Panc1 (cell line): Measurements from ENCODE around the gene DCAF8. TPM values are rescaled to one million over a fixed set of nuclear protein-coding genes. Genes with fewer than 3 reads are reported as not detected.

Experiments
- ATAC-seq: fragments of 200-7000 bp; cut with Tn5 transposase; 2 replicates; pipeline ENCODE4 v1.9.1; 2020; ENCODE audit warnings: mild to moderate bottlenecking, moderate library complexity
- BruUV-seq: library from RNA; stranded (reverse); fragments of 400-500 nt; replicated peaks from 2 replicates; lab custom pipeline; 2021; lab: Mats Ljungman, UMichigan
- CTCF ChIA-PET: fragments of 300-600 bp; sonication (Branson Sonifier 250); formaldehyde crosslinking; loops from one replicate; lab custom pipeline; 2022; ENCODE audit warnings: antibody characterized with exemption; lab: Charles Lee
- POLR2A ChIA-PET: fragments of 300-600 bp; sonication (Branson Sonifier 250); formaldehyde crosslinking; loops from one replicate; lab custom pipeline; 2022; ENCODE audit warnings: antibody characterized with exemption; lab: Charles Lee
- DNase-seq: peaks from one replicate; pipeline ENCODE4 v3.0.0-alpha.2; 2010; ENCODE audit warnings: low read depth, low spot score
- H3K27ac ChIP-seq: 2 replicates; pipeline ENCODE4 v1.5.1; 2011; ENCODE audit warnings: mild to moderate bottlenecking, low read length, inconsistent platforms
- H3K27me3 ChIP-seq: fragments of 200-500 bp; sonication (Bioruptor generic); 2 replicates; pipeline ENCODE4 v1.6.0; 2014; ENCODE audit warnings: low read length, inconsistent platforms; ENCODE audit not compliant: control insufficient read depth, insufficient read depth
- H3K36me3 ChIP-seq: fragments of 200-500 bp; sonication (Bioruptor generic); 2 replicates; pipeline ENCODE4 v1.5.1; 2014; ENCODE audit warnings: inconsistent platforms, mild to moderate bottlenecking, low read length, moderate library complexity; ENCODE audit not compliant: control insufficient read depth, insufficient read depth
- H3K4me1 ChIP-seq: 2 replicates; pipeline ENCODE4 v1.5.1; 2011; ENCODE audit warnings: inconsistent platforms, mild to moderate bottlenecking, low read length, moderate library complexity; ENCODE audit not compliant: control insufficient read depth, insufficient read depth
- H3K4me3 ChIP-seq, 2 experiments: 2 replicates each; pipeline ENCODE4 v1.5.1; 2011 to 2012; ENCODE audit warnings: low read depth in 2 of 2, low read length in 2 of 2, mild to moderate bottlenecking in 2 of 2, inconsistent platforms in 1 of 2, moderate library complexity in 1 of 2
- H3K9me3 ChIP-seq: fragments of 200-500 bp; sonication (Bioruptor generic); 2 replicates; pipeline ENCODE4 v1.5.1; 2014; ENCODE audit warnings: low read depth, mild to moderate bottlenecking, inconsistent platforms, low read length, moderate library complexity; ENCODE audit not compliant: control insufficient read depth, insufficient read depth
- CTCF ChIP-seq: fragments of 450-650 bp; IDR thresholded peaks from 2 replicates; pipeline ENCODE4 v1.5.1; 2017; ENCODE audit warnings: mild to moderate bottlenecking
- POLR2AphosphoS5 ChIP-seq: IDR thresholded peaks from 2 replicates; pipeline ENCODE4 v1.6.1; 2012; ENCODE audit warnings: mild to moderate bottlenecking, low read depth, low read length, moderate library complexity
- SIN3A ChIP-seq: IDR thresholded peaks from 2 replicates; pipeline ENCODE4 v1.6.1; 2012; ENCODE audit warnings: low read depth, mild to moderate bottlenecking, low read length, moderate library complexity, borderline replicate concordance; ENCODE audit not compliant: insufficient read depth
- TCF7L2 ChIP-seq: IDR thresholded peaks from 2 replicates; pipeline ENCODE4 v1.6.1; 2011; ENCODE audit warnings: mild to moderate bottlenecking, low read depth, low read length, inconsistent platforms
- in situ Hi-C: cut with HindIII; loops from 2 replicates; pipeline ENCODE4 v1.10.0; 2016; ENCODE audit warnings: low sequenced_read_pairs, low pct_unique_long_range_greater_than_20kb
- intact Hi-C: fragments of 100-400 bp; cut with micrococcal nuclease; formaldehyde crosslinking; loops from one replicate; pipeline ENCODE4 v1.10.0; 2022; ENCODE audit not compliant: unreplicated experiment
- total RNA-seq: library from RNA; stranded (reverse); gene quantifications from one replicate; pipeline ENCODE4 v1.2.1, GENCODE V29; 2021; ENCODE audit not compliant: unreplicated experiment
- TF ChIP-seq, protein P1 (sequence below), 2 experiments: IDR thresholded peaks; 2 replicates each; pipeline ENCODE4 v1.6.1; 2011 to 2012; ENCODE audit warnings: low read depth in 2 of 2, control low read depth in 1 of 2, low read length in 1 of 2, mild to moderate bottlenecking in 1 of 2, moderate library complexity in 1 of 2; ENCODE audit not compliant: insufficient read depth in 1 of 2

The DCAF8 gene
- total RNA-seq, 1 experiment from 2014 or later = 127 TPM

- ChIA-PET CTCF (no interaction called here), POLR2A (no interaction called here)
- no peak for DNase-seq
- H3K27ac ChIP-seq = no peak overlapping the region
- no TSS peak for BruUV-seq
- ATAC-seq = no peak
- peaks cover 5% of the 10 kb centered on the region for H3K36me3 ChIP-seq
- H3K27me3 ChIP-seq = no peaks in the 10 kb centered on the region
- H3K4me1 ChIP-seq = peaks cover 17% of the 10 kb centered on the region
- no peak for TF ChIP-seq CTCF
- in situ Hi-C loops = no loop called here
- H3K9me3 ChIP-seq = no peaks in the 10 kb centered on the region
- H3K4me3 ChIP-seq = no peak overlapping the region; a peak in 1 of 4 replicates
- intact Hi-C loops = no loop called here
Observed at GRCh38 chr1:160207118-160207650, 55.2 kb downstream of the DCAF8 start.

GRCh38 chr1:160206421-160207117 lies 55.8 kb downstream of the DCAF8 start:
- ATAC-seq (no peak), DNase-seq (no peak)
- in situ Hi-C loops = no loop called here
- intact Hi-C loops = no loop called here
- ChIA-PET POLR2A (no interaction called here), CTCF (interaction anchor here (1.4 kb wide), 1 partner anchor 13 kb away, joined by 3 read pairs; no protein-coding TSS in a partner anchor)
- H3K36me3 ChIP-seq = peaks cover 3% of the 10 kb centered on the region; the same call in 1 of the 2 replicates
- peak overlapping the region; percentile 83 for H3K27ac ChIP-seq
- H3K27me3 ChIP-seq = no peaks in the 10 kb centered on the region
- peaks cover 17% of the 10 kb centered on the region for H3K4me1 ChIP-seq
- no peaks in the 10 kb centered on the region for H3K9me3 ChIP-seq
- BruUV-seq = TSS peak; percentile 64
- TF ChIP-seq TCF7L2 (no peak), CTCF (no peak), SIN3A (no peak), POLR2AphosphoS5 (no peak)
- TF ChIP-seq, protein P1, sequence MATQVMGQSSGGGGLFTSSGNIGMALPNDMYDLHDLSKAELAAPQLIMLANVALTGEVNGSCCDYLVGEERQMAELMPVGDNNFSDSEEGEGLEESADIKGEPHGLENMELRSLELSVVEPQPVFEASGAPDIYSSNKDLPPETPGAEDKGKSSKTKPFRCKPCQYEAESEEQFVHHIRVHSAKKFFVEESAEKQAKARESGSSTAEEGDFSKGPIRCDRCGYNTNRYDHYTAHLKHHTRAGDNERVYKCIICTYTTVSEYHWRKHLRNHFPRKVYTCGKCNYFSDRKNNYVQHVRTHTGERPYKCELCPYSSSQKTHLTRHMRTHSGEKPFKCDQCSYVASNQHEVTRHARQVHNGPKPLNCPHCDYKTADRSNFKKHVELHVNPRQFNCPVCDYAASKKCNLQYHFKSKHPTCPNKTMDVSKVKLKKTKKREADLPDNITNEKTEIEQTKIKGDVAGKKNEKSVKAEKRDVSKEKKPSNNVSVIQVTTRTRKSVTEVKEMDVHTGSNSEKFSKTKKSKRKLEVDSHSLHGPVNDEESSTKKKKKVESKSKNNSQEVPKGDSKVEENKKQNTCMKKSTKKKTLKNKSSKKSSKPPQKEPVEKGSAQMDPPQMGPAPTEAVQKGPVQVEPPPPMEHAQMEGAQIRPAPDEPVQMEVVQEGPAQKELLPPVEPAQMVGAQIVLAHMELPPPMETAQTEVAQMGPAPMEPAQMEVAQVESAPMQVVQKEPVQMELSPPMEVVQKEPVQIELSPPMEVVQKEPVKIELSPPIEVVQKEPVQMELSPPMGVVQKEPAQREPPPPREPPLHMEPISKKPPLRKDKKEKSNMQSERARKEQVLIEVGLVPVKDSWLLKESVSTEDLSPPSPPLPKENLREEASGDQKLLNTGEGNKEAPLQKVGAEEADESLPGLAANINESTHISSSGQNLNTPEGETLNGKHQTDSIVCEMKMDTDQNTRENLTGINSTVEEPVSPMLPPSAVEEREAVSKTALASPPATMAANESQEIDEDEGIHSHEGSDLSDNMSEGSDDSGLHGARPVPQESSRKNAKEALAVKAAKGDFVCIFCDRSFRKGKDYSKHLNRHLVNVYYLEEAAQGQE (IDR thresholded peaks at IDR 0.05; ENCODE audit: insufficient read depth in 1 of 2, low read depth in 2 of 2, low read length in 1 of 2) = no peak
- peak overlapping the region; percentile 80 to 87 for H3K4me3 ChIP-seq
